CD4-positive, alpha-beta T cell treated with Interleukin-21 for 1 hour (primary cell): ENCODE measurements around the gene DGKB.

Experiments used
- DNase-seq: peaks from one replicate; pipeline ENCODE4 v3.0.0-alpha.2; 2020

Gene DGKB

DNA sequence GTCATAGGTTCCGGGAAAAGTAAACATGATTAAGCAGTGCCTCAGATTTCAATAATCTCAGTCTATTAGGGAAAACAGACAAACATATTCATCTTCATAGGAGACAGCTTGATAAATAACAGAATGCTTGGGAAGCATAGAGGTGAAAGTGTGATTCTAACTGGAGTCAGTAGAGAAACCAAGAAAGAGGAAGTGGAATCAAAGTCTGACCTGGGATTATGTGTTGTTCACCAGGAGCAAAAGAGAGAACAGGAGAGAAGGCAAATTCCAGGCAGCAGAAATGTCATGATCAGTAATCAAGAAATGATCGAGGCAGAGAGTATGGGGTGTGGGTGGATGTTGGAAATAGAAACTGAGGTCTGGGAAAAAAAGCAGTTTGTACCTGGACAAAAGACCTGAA lies 43.7 kb downstream of the DGKB start:
- DNase-seq: no peak

DNA sequence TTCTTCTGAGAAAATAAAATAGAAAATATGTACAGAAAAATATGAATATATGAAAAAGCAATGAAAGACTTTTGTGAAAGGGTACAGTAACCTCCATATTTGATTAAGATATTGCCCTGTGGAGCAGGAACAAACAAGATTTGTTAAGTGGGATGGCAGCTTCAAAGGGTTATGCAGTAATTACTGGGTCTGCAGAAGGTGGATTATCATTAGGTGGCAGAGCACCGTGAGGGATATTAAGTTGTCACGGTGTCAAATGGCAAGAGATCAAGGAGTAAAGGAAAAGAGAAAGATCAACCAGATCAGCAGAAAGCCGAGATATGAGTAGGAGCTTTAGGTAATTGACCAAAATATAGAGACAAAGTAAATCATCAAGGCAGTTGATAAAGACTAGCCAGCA lies 44.1 kb downstream of the DGKB start:
- DNase-seq: no peak

DNA sequence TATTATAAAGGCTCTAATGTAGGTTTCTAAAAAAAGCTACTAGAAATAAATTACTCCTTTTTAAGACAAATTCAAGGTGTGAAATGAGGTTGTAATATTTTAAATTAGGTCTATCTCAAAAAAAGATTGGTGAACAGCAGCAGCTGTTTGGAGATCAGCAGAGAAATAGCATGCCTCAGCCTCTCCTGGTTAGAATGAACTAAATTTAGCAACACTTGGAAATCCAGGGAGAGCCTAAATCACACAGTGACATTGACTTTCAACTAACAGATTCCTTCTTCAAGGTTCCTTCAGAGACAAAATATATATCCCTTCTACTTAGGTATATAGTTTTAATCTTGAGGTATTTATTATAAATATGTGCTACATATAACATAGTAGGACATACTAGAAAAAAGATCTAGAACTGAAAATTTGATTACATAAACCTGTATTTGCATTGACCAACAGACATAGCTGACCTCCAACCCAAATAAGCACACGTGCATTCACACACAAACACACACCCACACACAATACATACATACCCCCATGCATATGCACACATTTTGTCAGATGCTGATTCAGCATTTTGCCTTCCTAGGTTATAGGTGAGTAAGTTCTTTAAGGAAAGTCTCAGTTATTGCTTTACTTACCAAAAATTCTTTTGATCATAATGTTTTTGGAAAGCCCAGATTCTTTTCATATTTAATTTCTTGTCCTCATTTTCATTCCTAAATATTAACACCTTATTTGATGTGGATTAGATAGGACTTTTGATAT lies 47.3 kb downstream of the DGKB start:
- DNase-seq: no peak

DNA sequence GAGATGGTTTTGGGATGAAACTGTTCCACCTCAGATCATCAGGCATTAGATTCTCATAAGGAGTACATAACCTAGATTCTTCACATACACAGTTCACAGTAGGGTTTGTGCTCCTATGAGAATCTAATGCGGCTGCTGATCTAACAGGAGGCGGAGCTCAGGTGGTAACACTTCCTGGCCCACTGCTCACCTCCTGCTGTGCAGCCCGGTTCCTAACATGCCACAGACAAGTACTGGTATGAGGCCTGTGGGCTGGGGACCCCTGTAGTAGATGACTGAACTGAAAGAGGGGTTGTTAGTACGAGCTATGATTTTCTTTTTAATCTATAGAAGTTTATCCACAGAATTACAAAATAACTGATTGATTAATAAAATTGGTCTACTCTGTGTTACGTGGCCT lies 48.1 kb downstream of the DGKB start:
- no peak for DNase-seq

DNA sequence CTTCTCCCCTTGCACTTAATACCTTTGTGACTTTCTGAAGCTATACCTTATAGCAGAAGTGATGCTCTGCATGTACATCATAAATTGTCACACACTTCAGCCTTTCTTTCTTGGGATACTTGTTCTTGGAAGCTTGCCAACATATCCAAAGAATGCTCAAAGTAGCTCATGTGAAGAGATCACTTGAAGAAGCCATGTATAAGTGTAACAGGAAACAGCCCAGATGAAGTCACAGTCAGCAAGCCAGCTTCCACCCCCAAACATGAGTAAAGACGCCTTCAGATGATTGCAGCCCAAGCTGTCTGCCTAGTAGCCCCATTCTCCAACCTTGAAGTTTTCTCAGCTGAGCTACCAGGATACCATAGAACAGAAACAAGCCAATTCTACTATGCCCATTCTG lies 50.9 kb downstream of the DGKB start:
- DNase-seq: no peak

DNA sequence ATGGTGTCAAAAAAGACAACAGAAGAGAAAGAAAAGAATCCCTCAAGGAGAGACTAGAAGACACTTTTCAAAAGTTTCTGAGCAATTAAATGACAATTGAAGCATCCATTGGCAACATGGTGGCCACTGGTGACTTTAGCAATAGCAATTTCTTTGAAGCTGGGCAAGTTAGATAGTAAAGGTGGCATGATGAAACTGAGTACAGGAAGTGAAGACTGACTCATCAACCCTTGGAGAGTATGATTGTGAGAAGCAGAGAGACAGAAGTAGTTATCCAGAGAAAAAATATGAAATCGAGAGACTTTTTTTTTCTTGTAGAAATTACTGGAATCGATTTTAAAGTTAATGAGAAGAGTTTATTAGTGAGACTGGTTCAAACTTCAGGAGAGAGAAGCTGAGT lies 52.5 kb downstream of the DGKB start:
- no peak for DNase-seq

DNA sequence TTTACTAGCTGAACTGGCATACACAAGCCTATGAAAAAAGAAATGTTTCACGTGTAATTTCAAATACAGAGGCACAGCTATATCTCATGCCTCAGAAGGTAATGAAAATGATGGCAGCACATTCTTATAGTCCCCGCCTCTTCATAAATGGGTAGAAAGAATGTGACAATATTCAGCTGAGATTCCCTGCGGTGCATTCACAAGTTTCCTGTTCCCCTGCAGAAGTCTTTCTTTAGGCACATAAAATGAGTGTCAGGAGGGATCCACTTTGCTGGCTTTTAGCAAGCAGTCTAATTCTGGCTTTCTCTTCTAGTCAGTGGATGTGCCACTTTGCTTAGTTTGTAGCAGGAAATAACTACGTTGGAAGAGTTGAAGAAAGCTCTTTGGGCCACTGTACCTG lies 56.1 kb downstream of the DGKB start:
- DNase-seq: no peak

DNA sequence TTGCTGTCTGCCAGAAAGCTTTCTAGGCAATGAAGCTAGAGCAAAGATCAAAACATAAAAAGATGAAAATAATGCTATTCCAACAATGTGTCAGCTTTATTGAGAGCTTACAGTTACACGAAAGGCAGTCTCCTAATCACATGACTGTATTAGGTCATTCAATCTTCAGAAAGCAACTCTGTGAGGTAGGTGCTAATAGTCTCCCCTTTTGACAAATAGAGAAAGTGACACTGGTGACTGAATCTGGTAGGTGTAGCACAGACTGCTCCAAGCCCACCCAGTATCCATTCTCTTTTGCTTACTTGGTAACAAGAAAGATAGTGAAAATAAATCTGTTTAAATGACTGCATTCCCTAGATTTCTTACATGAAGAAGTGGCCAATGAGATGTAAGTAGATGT lies 58.8 kb downstream of the DGKB start:
- DNase-seq: no peak

DNA sequence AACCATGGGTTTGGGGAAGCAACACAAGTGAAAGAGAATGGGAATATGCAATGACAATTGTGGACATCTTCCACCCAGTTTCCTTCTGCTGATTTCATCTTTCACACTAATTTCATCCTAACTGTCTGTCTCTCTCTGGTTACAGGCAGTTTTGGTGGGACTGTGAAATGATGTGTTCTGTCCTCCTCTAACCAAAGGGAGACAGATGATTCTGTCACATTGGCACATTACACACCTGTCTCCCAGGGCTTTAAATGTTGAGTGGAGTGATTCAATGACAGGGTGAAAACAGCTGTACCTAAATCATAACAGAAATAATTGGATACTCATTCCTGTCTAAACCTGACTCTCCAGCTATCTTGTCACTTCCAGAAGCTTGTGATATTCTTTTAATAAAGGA lies 60.0 kb downstream of the DGKB start:
- DNase-seq: no peak

DNA sequence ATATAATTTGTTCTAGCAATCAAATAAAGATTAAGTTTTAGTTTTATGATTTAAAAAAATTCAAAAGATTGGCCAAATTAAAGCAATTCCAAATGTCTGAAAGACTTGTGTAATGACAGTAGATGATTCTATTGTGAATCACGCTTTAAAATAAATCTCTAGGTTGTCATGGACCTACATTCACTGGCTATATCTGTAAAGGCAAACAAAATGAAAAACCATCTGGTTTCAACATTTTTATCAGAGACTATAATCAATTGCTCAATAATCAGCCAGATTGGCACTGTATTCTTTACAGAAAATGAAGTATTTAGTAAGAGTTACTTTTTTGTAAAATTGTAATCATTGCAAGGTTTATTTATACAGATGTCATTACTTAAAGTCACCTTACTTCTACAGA lies 60.7 kb downstream of the DGKB start:
- no peak for DNase-seq

DNA sequence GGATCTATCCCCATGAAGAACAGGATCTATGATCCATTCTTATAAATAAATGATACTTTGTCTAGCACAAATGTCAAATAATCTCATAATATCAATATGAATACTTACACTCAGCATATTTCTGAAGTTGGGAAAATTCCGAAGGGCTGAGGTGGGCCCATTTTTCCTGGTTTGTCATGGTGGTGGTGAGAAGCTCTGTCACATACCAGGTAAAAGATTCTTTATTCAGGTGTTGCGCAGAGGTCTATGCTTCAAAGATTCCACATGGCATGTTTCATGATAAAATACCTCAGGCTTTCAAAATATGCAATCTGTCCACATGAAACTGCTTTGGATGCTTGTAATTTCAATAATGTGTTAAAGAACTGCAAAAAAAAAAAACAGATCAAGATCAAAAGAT lies 61.5 kb downstream of the DGKB start:
- no peak for DNase-seq

DNA sequence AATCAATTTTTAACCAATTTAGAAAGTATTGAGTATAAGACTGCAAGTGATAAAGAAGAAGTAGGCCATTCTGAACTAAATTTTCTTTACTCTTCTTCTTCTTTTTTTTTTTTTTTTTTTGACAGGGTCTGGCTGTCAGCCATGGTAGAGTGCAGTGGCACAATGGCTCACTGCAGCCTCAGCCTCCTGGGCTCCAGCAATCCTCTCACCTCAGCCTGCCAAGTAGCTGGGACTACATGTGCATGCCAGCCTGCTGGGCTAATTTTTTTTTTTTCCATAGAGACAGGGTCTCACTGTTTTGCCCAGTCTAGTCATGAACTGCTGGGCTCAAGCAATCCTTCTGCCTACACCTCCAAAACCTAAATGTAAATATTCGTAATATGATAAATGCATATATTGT lies 63.2 kb downstream of the DGKB start:
- no peak for DNase-seq

DNA sequence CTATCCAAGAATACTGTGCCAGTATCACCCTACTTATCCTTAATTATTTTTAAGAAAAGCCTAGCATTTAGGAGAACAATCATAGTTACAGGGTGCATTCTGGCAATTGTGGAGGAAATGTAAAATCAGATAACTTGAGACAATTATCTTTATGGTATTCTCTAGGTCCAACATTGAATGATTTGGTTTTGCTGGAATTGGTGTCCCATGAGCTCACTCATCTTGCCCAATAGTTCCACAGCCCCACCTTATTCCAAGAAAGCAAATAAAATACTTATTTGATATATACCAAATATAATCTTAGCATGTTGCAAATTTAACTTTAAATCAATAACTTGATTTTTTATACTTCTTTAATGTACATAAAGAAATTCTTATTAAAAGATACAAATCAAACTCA lies 65.3 kb downstream of the DGKB start:
- no peak for DNase-seq

DNA sequence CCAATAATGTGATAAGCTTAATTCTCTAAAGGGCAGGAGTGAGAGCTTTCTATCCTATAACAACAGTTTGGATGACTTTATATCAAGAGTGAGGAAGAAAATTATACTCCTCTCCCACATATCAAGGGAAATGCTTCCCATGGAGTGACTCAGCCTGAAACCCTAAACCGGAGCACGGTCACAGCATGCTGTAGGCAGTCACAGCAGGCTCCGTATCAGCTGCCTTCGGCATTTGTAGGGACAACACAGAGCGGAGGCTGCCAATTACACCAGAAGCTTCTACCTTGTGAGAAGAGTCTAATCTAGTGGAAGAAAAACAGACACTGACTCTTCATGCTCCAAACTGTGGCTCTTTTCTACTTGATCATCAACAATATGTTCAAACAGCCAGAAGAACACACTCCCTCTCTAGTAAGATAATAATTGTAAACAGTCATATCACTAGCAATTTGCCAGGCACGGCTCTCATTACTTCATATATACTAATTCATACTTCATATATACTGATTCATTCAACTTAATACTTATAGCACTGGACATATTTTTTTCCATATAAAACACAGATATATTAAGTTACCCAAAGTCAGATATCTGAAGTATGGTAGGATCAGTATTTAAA lies 65.9 kb downstream of the DGKB start:
- no peak for DNase-seq

DNA sequence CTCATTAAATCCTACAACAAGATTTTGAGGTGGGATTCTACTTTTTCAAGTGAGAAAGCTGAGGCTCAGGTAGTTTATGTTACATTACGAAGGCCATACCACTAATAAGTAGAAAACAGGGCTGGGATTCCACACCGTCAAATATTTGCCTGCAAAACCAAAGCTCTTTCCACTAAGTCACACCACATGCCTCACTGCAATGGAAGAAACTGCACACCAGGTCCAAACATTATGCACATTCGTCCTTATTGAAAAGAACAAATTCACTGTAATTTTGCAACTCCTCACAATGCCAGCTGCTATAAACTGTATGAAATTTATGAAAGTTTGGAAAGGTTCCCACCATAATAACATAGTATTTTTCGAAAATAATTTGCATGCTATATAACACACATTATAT lies 66.5 kb downstream of the DGKB start:
- DNase-seq: no peak

DNA sequence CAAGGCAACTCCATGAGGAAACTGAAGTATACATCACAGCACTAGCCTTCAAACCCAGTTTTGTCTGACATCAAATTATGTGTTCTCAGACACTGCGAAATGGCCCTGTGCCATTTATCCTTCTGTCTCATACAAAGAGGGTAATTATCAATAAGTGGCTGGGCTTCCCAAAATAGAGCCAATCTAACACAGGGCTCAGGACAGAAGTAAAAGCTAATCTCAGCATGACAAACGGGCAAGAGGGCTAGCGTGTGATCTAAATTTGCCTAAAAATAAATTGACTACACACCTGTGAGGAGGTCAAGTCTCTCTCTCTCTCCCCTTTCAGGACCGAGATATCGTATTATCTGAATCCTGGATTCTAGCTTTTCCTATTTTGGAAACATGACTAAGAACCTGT lies 67.2 kb downstream of the DGKB start:
- no peak for DNase-seq

DNA sequence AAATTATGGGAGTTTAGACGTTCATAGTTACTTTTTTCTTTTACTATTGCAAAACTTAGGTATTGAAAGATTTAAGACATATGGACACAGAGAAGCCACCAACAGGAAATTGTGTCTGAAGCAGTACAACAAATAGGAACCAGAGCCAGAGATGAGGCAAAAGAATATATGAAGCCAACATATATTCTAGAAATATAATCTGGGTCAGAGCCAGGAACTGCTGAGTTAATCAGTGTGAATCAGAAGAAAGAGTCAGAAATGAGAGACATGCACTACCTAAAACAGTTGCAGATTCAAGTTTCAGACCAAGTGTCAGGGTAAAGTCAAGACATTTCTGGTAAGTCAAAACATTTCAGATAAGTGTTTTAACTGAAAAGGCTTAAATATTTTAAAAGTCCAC lies 67.7 kb downstream of the DGKB start:
- DNase-seq: no peak

DNA sequence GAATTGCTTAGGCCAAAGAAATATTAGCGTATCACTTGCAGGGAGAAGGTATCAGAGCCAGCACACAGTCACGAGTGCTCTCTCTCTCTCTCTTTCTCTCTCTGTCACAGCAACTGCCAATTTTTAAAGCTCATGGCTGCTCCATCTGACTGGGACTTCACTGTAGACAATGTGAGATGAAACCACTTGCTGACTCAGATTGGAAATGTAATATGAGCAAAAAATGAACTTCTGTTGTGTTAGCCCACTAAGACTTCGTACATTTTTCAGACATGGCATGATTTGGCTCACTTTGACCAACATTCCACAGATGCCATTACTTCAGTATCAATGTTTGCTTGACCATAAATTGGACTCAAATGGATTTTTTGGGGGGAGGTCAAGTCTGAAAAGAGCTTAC lies 68.1 kb downstream of the DGKB start:
- DNase-seq: no peak

DNA sequence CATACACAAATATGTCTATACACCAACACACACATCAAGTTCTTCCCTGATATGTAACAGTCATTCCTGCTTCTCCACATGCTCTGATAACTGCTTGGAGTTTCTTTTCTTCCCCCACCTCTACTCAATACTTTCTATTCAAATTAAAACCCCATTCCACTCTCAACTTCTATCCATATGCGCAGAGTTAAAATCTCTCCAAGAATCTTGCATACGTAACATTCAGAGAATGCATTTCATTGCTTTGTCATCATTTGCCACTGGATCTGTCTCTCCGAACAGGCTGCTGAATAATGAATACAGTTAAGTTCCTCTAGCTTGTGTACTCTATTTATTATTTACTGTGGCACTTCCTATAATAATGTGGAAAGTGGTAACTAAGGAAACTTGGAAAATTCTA lies 68.8 kb downstream of the DGKB start:
- DNase-seq: no peak

DNA sequence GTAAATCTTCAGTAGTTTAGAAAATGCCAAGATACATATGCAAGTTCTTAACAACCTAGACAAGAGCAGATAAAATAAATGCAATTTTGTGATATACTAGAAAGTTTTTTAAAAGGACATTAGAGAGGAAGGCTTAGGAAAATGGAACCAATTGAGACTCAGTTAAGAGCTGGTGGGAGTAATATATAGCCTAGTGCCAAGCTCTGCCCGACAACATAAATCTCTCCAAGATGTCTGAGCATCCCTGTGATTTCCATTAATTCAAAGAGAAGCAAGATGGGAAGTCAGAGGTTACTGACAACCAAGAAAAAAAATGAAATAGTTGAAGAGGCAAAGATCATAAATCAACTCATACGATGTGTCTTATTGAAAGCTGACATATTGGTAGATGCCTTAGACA lies 74.5 kb downstream of the DGKB start:
- no peak for DNase-seq

DNA sequence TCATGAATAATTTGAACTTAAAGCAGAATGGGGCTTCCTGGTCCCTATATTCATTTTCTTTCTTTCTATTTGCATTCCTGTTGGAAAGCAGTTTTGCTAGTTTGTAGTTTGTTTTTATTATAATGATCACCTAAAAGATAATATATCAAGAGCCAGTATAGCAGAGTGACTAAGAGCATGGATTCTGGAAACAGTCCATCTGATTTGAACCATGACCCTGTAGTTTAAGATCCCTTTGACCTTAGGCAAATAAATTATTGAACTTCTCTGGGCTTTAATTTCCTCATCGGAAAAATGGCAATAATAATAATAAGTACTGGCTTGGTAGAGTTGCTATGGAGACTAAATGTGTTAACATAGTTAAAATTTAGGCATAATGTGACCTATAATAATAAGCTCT lies 76.1 kb downstream of the DGKB start:
- no peak for DNase-seq

DNA sequence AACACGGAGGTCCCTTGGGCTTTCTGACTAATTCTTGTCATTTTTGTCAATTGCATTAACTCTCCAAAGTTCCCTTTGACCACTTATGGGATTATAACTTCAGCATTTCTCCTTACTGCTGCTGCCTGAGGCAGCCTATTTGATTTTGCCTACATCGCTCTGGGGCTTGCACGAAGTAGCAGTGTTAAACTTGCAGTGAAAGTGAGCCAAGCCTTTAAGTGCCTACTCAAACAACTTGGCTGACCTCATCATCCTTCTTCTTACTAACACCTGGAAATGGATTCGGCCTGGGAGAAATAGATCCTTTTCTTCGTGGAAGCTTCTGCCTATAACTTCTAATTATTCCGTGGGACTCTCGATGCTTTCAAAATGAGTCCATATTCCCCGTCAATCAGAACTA lies 76.6 kb downstream of the DGKB start:
- no peak for DNase-seq

DNA sequence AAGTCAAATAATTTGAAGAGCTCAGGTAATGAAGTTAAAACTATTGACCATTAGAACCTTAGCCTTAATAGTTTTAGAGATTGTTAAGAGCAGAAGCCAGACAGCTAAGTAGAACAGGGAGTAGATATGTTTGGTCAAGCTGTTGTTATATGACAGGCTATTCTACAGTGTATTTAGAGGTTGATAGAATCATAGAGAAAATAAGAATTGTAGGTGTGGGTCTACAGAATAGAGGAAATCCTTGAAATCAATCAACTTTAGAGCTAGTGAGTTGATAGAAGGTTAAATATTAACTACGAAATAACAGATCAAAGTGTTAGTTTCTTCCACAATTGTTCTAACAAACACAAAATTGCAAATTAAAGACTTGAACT lies 80.1 kb downstream of the DGKB start:
- no peak for DNase-seq

DNA sequence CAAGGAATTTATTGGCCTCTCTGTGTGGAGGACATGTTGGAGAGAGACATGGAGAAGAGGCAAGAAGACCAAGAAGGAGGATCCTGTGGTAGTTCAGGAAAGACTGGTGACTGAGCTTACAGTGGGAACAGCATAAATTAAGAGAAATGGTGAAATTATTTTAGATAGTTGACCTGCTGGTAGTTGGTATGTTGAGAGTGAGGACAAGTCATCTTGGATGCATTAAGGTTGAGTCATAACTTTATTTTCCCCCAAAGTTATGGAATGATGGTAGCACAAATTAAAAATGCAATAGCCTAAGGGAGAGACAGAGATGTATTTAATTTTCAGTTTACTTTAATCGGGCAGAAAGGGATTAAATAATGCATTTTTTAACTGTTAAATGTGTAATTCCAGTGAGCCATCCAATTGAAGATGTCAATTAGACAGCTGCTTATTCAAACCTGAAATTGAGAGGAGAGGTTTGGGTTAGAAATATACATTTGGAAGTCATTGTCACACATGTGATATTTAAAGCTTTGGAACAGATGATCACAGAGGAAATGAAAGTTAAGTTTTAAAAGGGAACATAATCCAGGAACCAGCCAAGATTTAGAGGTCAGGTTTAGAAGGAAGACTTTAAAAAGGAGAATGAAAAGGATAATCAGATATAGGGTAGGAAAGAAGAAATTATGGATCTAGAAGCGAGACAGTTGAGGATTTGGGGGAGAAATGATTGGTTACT lies 80.6 kb downstream of the DGKB start:
- no peak for DNase-seq

DNA sequence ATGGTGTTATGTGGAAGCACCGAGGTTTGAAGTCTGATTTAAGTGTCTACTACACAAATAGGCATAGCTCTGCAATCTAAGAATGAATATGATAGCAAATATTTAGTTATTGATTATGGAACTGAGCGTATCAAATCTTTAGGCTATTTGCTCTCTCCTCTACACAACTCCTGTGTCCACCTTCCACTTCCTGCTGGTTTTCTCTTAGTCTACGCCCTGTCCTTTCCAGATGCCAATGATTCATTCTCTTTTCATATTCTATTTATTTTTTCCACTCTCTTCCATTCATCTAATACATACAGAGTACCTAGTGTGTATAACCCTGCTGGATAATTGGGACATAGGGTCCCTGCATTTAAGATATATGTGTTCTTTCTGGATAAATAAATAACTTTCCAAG lies 83.7 kb downstream of the DGKB start:
- no peak for DNase-seq
